ENCODE results near the gene NUCB1. TPM values are rescaled to one million over a fixed set of nuclear protein-coding genes. Genes with fewer than 3 reads are reported as not detected.
A peak's percentile ranks its signal among the peaks of the same experiment; 100 is the strongest.

The NUCB1 gene
- total and polyA plus RNA-seq, 9 of the 15 experiments (the other 6 are each of a cell fraction or from before 2014, with no cell fraction given) = 3.1 to 153 (median 71.7) TPM

DNA sequence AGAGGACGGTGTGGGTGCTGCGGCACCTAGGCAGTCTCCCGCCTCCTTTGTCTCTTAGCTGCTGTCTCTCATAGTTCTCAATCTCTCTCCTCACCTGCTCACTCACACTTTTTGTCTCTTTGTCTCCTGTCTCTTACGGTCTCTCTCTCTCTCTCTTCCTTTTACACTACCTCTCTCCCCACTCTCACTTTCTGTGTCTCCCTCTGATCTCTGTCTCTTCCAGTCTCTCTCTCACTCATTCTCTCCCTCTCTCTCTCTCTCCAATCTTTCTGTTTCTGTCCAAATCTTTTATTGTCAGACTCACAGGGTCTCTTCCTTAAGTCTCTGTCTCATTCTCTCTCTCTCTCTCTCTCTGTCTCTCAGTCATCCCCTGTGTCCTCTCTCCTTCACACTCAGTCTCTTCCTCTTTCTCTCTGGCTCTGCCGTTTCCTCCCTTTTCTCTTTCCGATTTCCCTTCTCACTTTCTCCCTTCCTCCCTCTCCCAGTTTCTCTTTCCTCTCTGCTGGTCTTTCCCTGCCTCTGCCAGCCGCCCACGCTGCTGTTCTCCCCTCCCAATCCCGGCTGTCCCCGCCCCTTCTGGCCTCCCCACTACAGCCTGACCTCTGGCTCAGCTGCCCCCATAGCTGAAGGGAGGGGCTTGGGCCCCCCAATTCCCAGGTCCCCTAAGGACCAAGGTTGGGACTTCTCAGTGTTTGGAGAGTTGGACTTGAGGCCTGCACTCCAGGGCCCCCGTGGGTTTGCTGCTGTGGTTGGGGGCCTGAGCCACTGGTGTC, 31.8 kb upstream of the NUCB1 start, which contains the start of gene PLEKHA4 (continued):
- TF ChIP-seq IFI16 (CRISPR knock-in tag; IDR thresholded peaks at IDR 0.05) (no peak), SPI1 (IDR thresholded peaks at IDR 0.05; ENCODE audit: borderline replicate concordance, low read depth, low read length) (peak; percentile 62; the same call in 1 of the 2 replicates), MCM5 (IDR thresholded peaks at IDR 0.05; ENCODE audit: low read depth) (peak; percentile 56; the same call in 1 of the 2 replicates), ZNF175 (CRISPR knock-in tag; IDR thresholded peaks at IDR 0.05; ENCODE audit: low read depth) (no peak), ZFX (CRISPR knock-in tag; IDR thresholded peaks at IDR 0.05) (peak; percentile 66), ZBTB8A (IDR thresholded peaks at IDR 0.05; ENCODE audit: partially characterized antibody) (no peak), MECOM (CRISPR knock-in tag; IDR thresholded peaks at IDR 0.05) (no peak), MTA2 (IDR thresholded peaks at IDR 0.05; ENCODE audit: low read depth) (peak; percentile 47), ZKSCAN8 (CRISPR knock-in tag; IDR thresholded peaks at IDR 0.05) (no peak), HDAC1 (IDR thresholded peaks at IDR 0.05) (peak in 1 of 2 experiments; percentile 87; a peak in 2 of 4 replicates), SMARCE1 (IDR thresholded peaks at IDR 0.05) (peak; percentile 88; the same call in 1 of the 2 replicates)
- TF ChIP-seq, protein P1, sequence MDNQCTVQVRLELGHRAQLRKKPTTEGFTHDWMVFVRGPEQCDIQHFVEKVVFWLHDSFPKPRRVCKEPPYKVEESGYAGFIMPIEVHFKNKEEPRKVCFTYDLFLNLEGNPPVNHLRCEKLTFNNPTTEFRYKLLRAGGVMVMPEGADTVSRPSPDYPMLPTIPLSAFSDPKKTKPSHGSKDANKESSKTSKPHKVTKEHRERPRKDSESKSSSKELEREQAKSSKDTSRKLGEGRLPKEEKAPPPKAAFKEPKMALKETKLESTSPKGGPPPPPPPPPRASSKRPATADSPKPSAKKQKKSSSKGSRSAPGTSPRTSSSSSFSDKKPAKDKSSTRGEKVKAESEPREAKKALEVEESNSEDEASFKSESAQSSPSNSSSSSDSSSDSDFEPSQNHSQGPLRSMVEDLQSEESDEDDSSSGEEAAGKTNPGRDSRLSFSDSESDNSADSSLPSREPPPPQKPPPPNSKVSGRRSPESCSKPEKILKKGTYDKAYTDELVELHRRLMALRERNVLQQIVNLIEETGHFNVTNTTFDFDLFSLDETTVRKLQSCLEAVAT (IDR thresholded peaks at IDR 0.05) = peak; percentile 89 to 91; a peak in 3 of 4 replicates
- TF ChIP-seq, protein P2, sequence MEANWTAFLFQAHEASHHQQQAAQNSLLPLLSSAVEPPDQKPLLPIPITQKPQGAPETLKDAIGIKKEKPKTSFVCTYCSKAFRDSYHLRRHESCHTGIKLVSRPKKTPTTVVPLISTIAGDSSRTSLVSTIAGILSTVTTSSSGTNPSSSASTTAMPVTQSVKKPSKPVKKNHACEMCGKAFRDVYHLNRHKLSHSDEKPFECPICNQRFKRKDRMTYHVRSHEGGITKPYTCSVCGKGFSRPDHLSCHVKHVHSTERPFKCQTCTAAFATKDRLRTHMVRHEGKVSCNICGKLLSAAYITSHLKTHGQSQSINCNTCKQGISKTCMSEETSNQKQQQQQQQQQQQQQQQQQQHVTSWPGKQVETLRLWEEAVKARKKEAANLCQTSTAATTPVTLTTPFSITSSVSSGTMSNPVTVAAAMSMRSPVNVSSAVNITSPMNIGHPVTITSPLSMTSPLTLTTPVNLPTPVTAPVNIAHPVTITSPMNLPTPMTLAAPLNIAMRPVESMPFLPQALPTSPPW (CRISPR knock-in tag; IDR thresholded peaks at IDR 0.05) = peak; percentile 57
- TF ChIP-seq, protein P3, sequence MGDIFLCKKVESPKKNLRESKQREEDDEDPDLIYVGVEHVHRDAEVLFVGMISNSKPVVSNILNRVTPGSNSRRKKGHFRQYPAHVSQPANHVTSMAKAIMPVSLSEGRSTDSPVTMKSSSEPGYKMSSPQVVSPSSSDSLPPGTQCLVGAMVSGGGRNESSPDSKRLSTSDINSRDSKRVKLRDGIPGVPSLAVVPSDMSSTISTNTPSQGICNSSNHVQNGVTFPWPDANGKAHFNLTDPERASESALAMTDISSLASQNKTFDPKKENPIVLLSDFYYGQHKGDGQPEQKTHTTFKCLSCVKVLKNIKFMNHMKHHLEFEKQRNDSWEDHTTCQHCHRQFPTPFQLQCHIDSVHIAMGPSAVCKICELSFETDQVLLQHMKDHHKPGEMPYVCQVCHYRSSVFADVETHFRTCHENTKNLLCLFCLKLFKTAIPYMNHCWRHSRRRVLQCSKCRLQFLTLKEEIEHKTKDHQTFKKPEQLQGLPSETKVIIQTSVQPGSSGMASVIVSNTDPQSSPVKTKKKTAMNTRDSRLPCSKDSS (IDR thresholded peaks at IDR 0.05; ENCODE audit: low read depth, partially characterized antibody) = peak; percentile 44
